ENCODE results near the gene NAPSA.

The NAPSA gene

DNA sequence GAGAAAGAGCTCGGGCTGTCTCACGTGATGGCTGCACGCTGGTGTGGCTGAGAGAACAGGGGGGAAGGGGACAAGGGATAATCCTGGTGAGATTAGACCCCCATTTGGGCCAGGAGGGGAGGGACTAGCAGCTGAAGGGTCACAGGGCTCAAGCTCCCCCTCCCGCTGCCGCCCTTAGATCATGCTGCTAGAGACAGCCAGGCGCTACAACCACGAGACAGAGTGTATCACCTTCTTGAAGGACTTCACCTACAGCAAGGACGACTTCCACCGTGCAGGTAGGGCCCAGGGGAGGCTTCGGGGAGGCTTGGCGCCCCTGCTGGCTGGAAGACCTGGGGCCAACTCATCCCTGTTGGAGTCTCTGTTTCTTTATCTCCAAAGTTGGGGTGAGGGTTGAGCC, 14.2 kb upstream of the NAPSA start:
- peaks cover 3% of the 10 kb centered on the region for H3K79me2 ChIP-seq (ENCODE audit: insufficient read depth, low read depth)
- TF ChIP-seq, protein P1, sequence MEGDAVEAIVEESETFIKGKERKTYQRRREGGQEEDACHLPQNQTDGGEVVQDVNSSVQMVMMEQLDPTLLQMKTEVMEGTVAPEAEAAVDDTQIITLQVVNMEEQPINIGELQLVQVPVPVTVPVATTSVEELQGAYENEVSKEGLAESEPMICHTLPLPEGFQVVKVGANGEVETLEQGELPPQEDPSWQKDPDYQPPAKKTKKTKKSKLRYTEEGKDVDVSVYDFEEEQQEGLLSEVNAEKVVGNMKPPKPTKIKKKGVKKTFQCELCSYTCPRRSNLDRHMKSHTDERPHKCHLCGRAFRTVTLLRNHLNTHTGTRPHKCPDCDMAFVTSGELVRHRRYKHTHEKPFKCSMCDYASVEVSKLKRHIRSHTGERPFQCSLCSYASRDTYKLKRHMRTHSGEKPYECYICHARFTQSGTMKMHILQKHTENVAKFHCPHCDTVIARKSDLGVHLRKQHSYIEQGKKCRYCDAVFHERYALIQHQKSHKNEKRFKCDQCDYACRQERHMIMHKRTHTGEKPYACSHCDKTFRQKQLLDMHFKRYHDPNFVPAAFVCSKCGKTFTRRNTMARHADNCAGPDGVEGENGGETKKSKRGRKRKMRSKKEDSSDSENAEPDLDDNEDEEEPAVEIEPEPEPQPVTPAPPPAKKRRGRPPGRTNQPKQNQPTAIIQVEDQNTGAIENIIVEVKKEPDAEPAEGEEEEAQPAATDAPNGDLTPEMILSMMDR (conservative IDR thresholded peaks at IDR 0.05; ENCODE audit: low read depth, low read length) = no peak
- H3K4me1 ChIP-seq (ENCODE audit: low read depth, poor library complexity, severe bottlenecking) = peaks cover 20% of the 10 kb centered on the region
- H4K20me1 ChIP-seq (ENCODE audit: insufficient read depth) = no peaks in the 10 kb centered on the region
- H3K4me2 ChIP-seq = no peak overlapping the region
- H3K27me3 ChIP-seq (ENCODE audit: insufficient read depth, low read depth) = peaks cover under 1% of the 10 kb centered on the region; the same call in 1 of the 2 replicates
- no peak overlapping the region for H3K9ac ChIP-seq
- no peak overlapping the region for H2AFZ ChIP-seq (ENCODE audit: low read depth)
- no peak overlapping the region for H3K4me3 ChIP-seq (IDR thresholded peaks at IDR 0.05; ENCODE audit: insufficient read depth, low read depth, low read length)
- H3K27ac ChIP-seq = no peak overlapping the region
- peaks cover 3% of the 10 kb centered on the region; the same call in 1 of the 2 replicates for H3K36me3 ChIP-seq (ENCODE audit: insufficient read depth)

DNA sequence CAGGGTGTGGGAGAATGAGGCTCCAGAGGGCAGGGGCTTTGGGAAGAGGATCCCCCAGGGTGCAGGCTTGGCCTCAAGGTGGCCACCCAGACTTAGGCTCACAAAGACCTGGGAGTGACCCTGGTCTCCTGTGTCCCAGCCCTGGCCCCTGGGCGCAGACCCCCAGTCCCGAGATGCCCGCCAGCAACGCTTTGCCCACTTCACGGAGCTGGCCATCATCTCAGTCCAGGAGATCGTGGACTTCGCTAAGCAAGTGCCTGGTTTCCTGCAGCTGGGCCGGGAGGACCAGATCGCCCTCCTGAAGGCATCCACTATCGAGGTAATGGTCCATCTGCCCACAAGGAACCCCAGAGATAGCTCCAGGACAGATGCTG, 13.4 kb upstream of the NAPSA start:
- Histone ChIP-seq H3K36me3 (ENCODE audit: insufficient read depth) (peaks cover 3% of the 10 kb centered on the region; the same call in 1 of the 2 replicates), H3K27ac (no peak overlapping the region)

DNA sequence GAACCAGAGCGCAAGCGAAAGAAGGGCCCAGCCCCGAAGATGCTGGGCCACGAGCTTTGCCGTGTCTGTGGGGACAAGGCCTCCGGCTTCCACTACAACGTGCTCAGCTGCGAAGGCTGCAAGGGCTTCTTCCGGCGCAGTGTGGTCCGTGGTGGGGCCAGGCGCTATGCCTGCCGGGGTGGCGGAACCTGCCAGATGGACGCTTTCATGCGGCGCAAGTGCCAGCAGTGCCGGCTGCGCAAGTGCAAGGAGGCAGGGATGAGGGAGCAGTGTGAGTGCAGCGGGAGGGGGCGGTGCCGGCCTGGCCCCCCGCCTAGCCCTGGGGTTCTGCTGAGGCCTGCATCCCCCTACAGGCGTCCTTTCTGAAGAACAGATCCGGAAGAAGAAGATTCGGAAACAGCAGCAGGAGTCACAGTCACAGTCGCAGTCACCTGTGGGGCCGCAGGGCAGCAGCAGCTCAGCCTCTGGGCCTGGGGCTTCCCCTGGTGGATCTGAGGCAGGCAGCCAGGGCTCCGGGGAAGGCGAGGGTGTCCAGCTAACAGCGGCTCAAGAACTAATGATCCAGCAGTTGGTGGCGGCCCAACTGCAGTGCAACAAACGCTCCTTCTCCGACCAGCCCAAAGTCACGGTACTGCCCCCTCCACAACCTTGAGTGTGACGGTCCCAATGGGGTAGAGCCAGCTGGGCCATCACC, 12.9 kb upstream of the NAPSA start:
- TF ChIP-seq, protein P1 (conservative IDR thresholded peaks at IDR 0.05; ENCODE audit: low read depth, low read length) = no peak
- H3K9ac ChIP-seq = no peak overlapping the region
- H2AFZ ChIP-seq (ENCODE audit: low read depth) = no peak overlapping the region
- H4K20me1 ChIP-seq (ENCODE audit: insufficient read depth) = no peaks in the 10 kb centered on the region
- H3K4me2 ChIP-seq = no peak overlapping the region
- H3K27ac ChIP-seq = no peak overlapping the region
- H3K79me2 ChIP-seq (ENCODE audit: insufficient read depth, low read depth) = no peaks in the 10 kb centered on the region
- H3K4me1 ChIP-seq (ENCODE audit: low read depth, poor library complexity, severe bottlenecking) = peaks cover 17% of the 10 kb centered on the region
- H3K27me3 ChIP-seq (ENCODE audit: insufficient read depth, low read depth) = peaks cover 8% of the 10 kb centered on the region
- H3K36me3 ChIP-seq (ENCODE audit: insufficient read depth) = peaks cover 3% of the 10 kb centered on the region; the same call in 1 of the 2 replicates
- H3K4me3 ChIP-seq (IDR thresholded peaks at IDR 0.05; ENCODE audit: insufficient read depth, low read depth, low read length) = no peak overlapping the region

More for the DNA sequence above, 13.4 kb upstream of the NAPSA start:
- Histone ChIP-seq H3K4me1 (ENCODE audit: low read depth, poor library complexity, severe bottlenecking) (peaks cover 20% of the 10 kb centered on the region), H3K79me2 (ENCODE audit: insufficient read depth, low read depth) (no peaks in the 10 kb centered on the region), H4K20me1 (ENCODE audit: insufficient read depth) (no peaks in the 10 kb centered on the region), H3K4me3 (IDR thresholded peaks at IDR 0.05; ENCODE audit: insufficient read depth, low read depth, low read length) (no peak overlapping the region), H3K27me3 (ENCODE audit: insufficient read depth, low read depth) (peaks cover 8% of the 10 kb centered on the region), H2AFZ (ENCODE audit: low read depth) (no peak overlapping the region), H3K9ac (no peak overlapping the region), H3K4me2 (no peak overlapping the region)
- TF ChIP-seq, protein P1 (conservative IDR thresholded peaks at IDR 0.05; ENCODE audit: low read depth, low read length) = no peak

DNA sequence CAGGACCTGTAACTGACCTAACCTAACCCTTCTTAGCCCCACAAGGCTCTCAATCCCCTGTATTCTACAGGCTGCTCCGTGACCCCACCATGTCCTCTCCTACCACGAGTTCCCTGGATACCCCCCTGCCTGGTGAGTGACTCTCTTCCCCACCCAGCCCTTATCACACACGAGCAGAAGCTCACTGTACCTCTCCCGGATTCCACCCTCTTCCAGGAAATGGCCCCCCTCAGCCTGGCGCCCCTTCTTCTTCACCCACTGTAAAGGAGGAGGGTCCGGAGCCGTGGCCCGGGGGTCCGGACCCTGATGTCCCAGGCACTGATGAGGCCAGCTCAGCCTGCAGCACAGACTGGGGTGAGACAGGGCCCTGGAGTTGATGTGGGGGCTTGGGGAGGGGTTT, 12.1 kb upstream of the NAPSA start:
- Histone ChIP-seq H3K4me1 (ENCODE audit: low read depth, poor library complexity, severe bottlenecking) (peaks cover 15% of the 10 kb centered on the region), H3K27ac (no peak overlapping the region), H3K4me3 (IDR thresholded peaks at IDR 0.05; ENCODE audit: insufficient read depth, low read depth, low read length) (no peak overlapping the region), H3K36me3 (ENCODE audit: insufficient read depth) (peaks cover 3% of the 10 kb centered on the region; the same call in 1 of the 2 replicates), H3K79me2 (ENCODE audit: insufficient read depth, low read depth) (no peaks in the 10 kb centered on the region), H3K27me3 (ENCODE audit: insufficient read depth, low read depth) (peaks cover 15% of the 10 kb centered on the region), H2AFZ (ENCODE audit: low read depth) (no peak overlapping the region), H4K20me1 (ENCODE audit: insufficient read depth) (no peaks in the 10 kb centered on the region), H3K9ac (no peak overlapping the region), H3K4me2 (no peak overlapping the region)
- TF ChIP-seq, protein P1 (conservative IDR thresholded peaks at IDR 0.05; ENCODE audit: low read depth, low read length) = no peak
